ENCODE measurements around the gene KCNG4. TPM values are rescaled to one million over a fixed set of nuclear protein-coding genes. Genes with fewer than 3 reads are reported as not detected.

Gene KCNG4
- polyA plus RNA-seq, 1 experiment = not detected

DNA sequence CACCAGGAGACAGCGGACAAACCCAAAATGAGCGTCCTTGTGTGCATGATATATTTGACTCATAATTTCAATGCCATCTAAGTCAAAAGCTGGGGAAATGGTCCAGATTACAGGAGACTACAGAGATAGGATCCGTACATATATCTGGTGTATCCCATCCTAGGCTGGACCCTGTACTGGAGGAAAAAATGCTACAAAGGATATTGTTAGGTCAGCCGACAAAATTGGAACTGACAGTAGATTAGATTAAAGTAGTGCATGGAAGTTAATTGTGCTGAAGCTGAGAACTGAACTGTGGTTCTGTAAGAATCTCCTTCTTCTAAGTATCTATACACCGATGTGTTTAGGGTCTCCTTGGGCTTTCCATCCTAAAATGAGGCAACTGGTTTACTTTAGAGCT lies 24.3 kb downstream of the KCNG4 start:
- DNase-seq (ENCODE audit: low read depth, low spot score) = no peak
- ChIA-PET POLR2A (no interaction called here), CTCF (interaction anchor here (1.2 to 1.5 kb wide), 2 partner anchors 28 to 61 kb away, joined by 3 to 6 read pairs; partner anchors contain the start of gene TAF1C)
- TF ChIP-seq CTCF (IDR thresholded peaks at IDR 0.05; ENCODE audit: low read depth, low read length) = no peak
- Histone ChIP-seq H3K4me3 (ENCODE audit: low read depth, low read length) (no peak overlapping the region), H3K27ac (ENCODE audit: low read depth, low read length) (no peak overlapping the region), H3K9me3 (ENCODE audit: control insufficient read depth, insufficient read depth, low read length) (no peaks in the 10 kb centered on the region), H3K27me3 (ENCODE audit: control insufficient read depth, insufficient read depth, low read length) (peaks cover 20% of the 10 kb centered on the region)

GRCh38 chr16:84214451-84215066 lies 25.3 kb downstream of the KCNG4 start:
- ChIA-PET CTCF (interaction anchor here (0.5 to 1.2 kb wide), 2 partner anchors 27 kb away, joined by 3 to 6 read pairs; partner anchors contain the start of gene TAF1C), POLR2A (no interaction called here)
- no peak overlapping the region for H3K4me3 ChIP-seq (ENCODE audit: low read depth, low read length)
- no peaks in the 10 kb centered on the region for H3K9me3 ChIP-seq (ENCODE audit: control insufficient read depth, insufficient read depth, low read length)
- H3K27me3 ChIP-seq (ENCODE audit: control insufficient read depth, insufficient read depth, low read length) = peaks cover 20% of the 10 kb centered on the region
- no peak for DNase-seq (ENCODE audit: low read depth, low spot score)
- H3K27ac ChIP-seq (ENCODE audit: low read depth, low read length) = no peak overlapping the region
- TF ChIP-seq CTCF (IDR thresholded peaks at IDR 0.05; ENCODE audit: low read depth, low read length) = no peak

DNA sequence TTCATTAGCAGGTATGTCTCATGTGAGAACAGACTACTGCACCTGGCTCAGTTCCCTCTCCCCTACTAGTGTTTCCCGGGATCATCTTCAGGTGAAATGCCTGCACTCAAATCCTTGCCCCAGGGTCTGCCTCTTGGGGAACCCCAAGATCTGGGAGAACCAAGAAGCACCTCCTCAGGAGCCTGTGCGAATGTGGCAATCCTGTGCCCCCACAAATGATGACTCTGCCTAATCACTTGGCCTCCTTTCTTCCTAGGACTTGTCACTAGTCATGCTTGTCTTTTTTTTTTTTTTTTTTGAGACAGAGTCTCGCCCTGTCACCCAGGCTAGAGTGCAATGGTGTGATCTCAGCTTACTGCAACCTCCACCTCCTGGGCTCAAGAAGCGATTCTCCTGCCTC lies 27.2 kb downstream of the KCNG4 start:
- POLR2A ChIA-PET = no interaction called here
- Histone ChIP-seq H3K9me3 (ENCODE audit: control insufficient read depth, insufficient read depth, low read length) (no peaks in the 10 kb centered on the region), H3K4me3 (ENCODE audit: low read depth, low read length) (no peak overlapping the region), H3K27ac (ENCODE audit: low read depth, low read length) (no peak overlapping the region), H3K27me3 (ENCODE audit: control insufficient read depth, insufficient read depth, low read length) (peaks cover 16% of the 10 kb centered on the region)
- no peak for DNase-seq (ENCODE audit: low read depth, low spot score)
- CTCF ChIA-PET = interaction anchor here (1.8 kb wide), 1 partner anchor 25 kb away, joined by 6 read pairs; no protein-coding TSS in a partner anchor
- TF ChIP-seq CTCF (IDR thresholded peaks at IDR 0.05; ENCODE audit: low read depth, low read length) = no peak

GRCh38 chr16:84212154-84212553 lies 27.7 kb downstream of the KCNG4 start:
- Histone ChIP-seq H3K27ac (ENCODE audit: low read depth, low read length) (no peak overlapping the region), H3K4me3 (ENCODE audit: low read depth, low read length) (no peak overlapping the region), H3K9me3 (ENCODE audit: control insufficient read depth, insufficient read depth, low read length) (no peaks in the 10 kb centered on the region), H3K27me3 (ENCODE audit: control insufficient read depth, insufficient read depth, low read length) (peaks cover 16% of the 10 kb centered on the region)
- no peak for TF ChIP-seq CTCF (IDR thresholded peaks at IDR 0.05; ENCODE audit: low read depth, low read length)
- ChIA-PET POLR2A (no interaction called here), CTCF (interaction anchor here (1.8 kb wide), 1 partner anchor 25 kb away, joined by 6 read pairs; no protein-coding TSS in a partner anchor)
- no peak for DNase-seq (ENCODE audit: low read depth, low spot score)

DNA sequence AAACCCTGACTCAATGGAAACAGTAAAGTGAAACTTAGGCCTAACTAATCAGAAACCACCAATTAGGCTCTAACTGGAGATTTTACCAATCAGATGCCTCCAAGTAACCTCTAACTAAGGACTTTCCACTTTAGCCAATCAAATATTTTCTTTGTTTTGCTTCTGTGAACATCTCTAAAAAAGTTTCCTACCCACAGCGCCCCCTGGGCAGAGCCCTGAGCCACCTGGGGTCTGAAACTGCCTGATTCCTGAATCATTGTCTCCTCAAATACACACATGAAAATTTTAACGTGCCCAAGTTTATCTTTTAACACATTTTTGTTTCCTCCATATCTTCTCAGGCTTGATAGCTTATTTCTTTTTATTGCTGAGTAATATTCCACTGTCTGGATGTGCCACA lies 29.8 kb downstream of the KCNG4 start:
- Histone ChIP-seq H3K9me3 (ENCODE audit: control insufficient read depth, insufficient read depth, low read length) (no peaks in the 10 kb centered on the region), H3K27me3 (ENCODE audit: control insufficient read depth, insufficient read depth, low read length) (peaks cover 20% of the 10 kb centered on the region), H3K27ac (ENCODE audit: low read depth, low read length) (no peak overlapping the region), H3K4me3 (ENCODE audit: low read depth, low read length) (no peak overlapping the region)
- no peak for DNase-seq (ENCODE audit: low read depth, low spot score)
- TF ChIP-seq CTCF (IDR thresholded peaks at IDR 0.05; ENCODE audit: low read depth, low read length) = 0 out of 2 replicates have a peak, but pooled peaks have one; percentile 5
- ChIA-PET POLR2A (no interaction called here), CTCF (no interaction called here)
